Thyroid gland (tissue), 4 donors: ENCODE measurements around the gene SPA17. TPM values are rescaled to one million over a fixed set of nuclear protein-coding genes. Genes with fewer than 3 reads are reported as not detected.

Experiments used
- DNase-seq, 2 donors: peaks; one replicate each; pipeline ENCODE4 v3.0.0-alpha.2; 2019
- H3K27ac ChIP-seq, 3 donors: fragments of 200-600 bp; sonication (generic); 1 replicate in 2 of 3; 2 replicates in 1 of 3; pipeline ENCODE4 v1.5.1; 2016 to 2019; ENCODE audit warnings: mild to moderate bottlenecking in 1 of 3, moderate library complexity in 1 of 3
- H3K27me3 ChIP-seq: fragments of 200-600 bp; sonication (generic); one replicate; pipeline ENCODE4 v1.5.1; 2019
- H3K36me3 ChIP-seq, 2 donors: fragments of 200-600 bp; sonication (generic); one replicate each; pipeline ENCODE4 v1.5.1; 2016 to 2019
- H3K4me1 ChIP-seq, 2 donors: fragments of 200-600 bp; sonication (generic); one replicate each; pipeline ENCODE4 v1.5.1; 2017 to 2019
- H3K4me3 ChIP-seq, 3 donors: fragments of 200-600 bp; sonication (generic); replicated peaks in 1 of 3; 1 replicate in 2 of 3; 2 replicates in 1 of 3; pipeline ENCODE4 v1.5.1; 2016; ENCODE audit warnings: mild to moderate bottlenecking in 1 of 3
- H3K9me3 ChIP-seq: fragments of 200-600 bp; sonication (generic); one replicate; pipeline ENCODE4 v1.5.1; 2017
- CTCF ChIP-seq, 6 experiments: fragments of 200-600 bp in 3 of 6; fragments of 450-650 bp in 3 of 6; sonication (generic) in 3 of 6; IDR thresholded peaks; one replicate each; pipeline ENCODE4 v1.5.1; 2016 to 2019; ENCODE audit warnings: antibody characterized with exemption in 6 of 6, mild to moderate bottlenecking in 2 of 6, inconsistent platforms in 1 of 6, moderate library complexity in 1 of 6
- POLR2A ChIP-seq, 2 donors: fragments of 450-650 bp; IDR thresholded peaks; one replicate each; pipeline ENCODE4 v1.6.1; 2017; ENCODE audit warnings: antibody characterized with exemption in 2 of 2, mild to moderate bottlenecking in 2 of 2, moderate library complexity in 1 of 2
- WGBS, 2 donors: methylation state at CpG; one replicate each; pipeline ENCODE4 v1.1.5; 2017; 5-methylcytosine and 5-hydroxymethylcytosine counted together
- intact Hi-C: fragments of 100-400 bp; cut with DNase I; formaldehyde crosslinking; loops from one replicate; pipeline ENCODE4 v1.15.1; 2023
- total RNA-seq, 4 donors: library from RNA; depleted of rRNA; stranded (reverse); fragments of >200 nt; gene quantifications; one replicate each; pipeline ENCODE4 v1.2.3, GENCODE V29; 2016

Gene SPA17
- total RNA-seq, 4 donors from 2014 or later = 13.8 to 25.2 (median 23.6) TPM

GRCh38 chr11:124717421-124717785, 43.7 kb downstream of the SPA17 start:
- H3K36me3 ChIP-seq = no peaks in the 10 kb centered on the region
- H3K4me3 ChIP-seq = peak overlapping the region in 1 of 3 donors; percentile 11
- no peak for TF ChIP-seq CTCF (IDR thresholded peaks at IDR 0.05)
- no peak for TF ChIP-seq POLR2A (IDR thresholded peaks at IDR 0.05)
- no peak overlapping the region for H3K27ac ChIP-seq
- WGBS, 2 donors = 68 to 73% methylated on average over 7 of the region's 7 CpGs
- no peak for DNase-seq
- H3K4me1 ChIP-seq = peaks cover 5% of the 10 kb centered on the region in 2 donors
- intact Hi-C loops = no loop called here
- H3K9me3 ChIP-seq = no peaks in the 10 kb centered on the region
- H3K27me3 ChIP-seq = no peaks in the 10 kb centered on the region

GRCh38 chr11:124717786-124718651, 44.3 kb downstream of the SPA17 start:
- Histone ChIP-seq H3K27me3 (no peaks in the 10 kb centered on the region), H3K4me3 (peak overlapping the region in 1 of 3 donors; percentile 11), H3K27ac (no peak overlapping the region), H3K4me1 (peaks cover 5% of the 10 kb centered on the region in 2 donors), H3K36me3 (no peaks in the 10 kb centered on the region), H3K9me3 (no peaks in the 10 kb centered on the region)
- WGBS, 2 donors = 1 to 3% methylated on average over 18 to 36 of the region's 45 CpGs
- no peak for TF ChIP-seq CTCF (IDR thresholded peaks at IDR 0.05)
- TF ChIP-seq POLR2A (IDR thresholded peaks at IDR 0.05) = no peak
- intact Hi-C loops = no loop called here
- DNase-seq = peak; percentile 26 to 29

GRCh38 chr11:124718801-124719200, 45.1 kb downstream of the SPA17 start:
- Histone ChIP-seq H3K36me3 (no peaks in the 10 kb centered on the region), H3K4me3 (no peak overlapping the region), H3K27me3 (no peaks in the 10 kb centered on the region), H3K27ac (no peak overlapping the region), H3K4me1 (peaks cover 5% of the 10 kb centered on the region in 2 donors), H3K9me3 (no peaks in the 10 kb centered on the region)
- no peak for DNase-seq
- TF ChIP-seq CTCF (IDR thresholded peaks at IDR 0.05) (no peak), POLR2A (IDR thresholded peaks at IDR 0.05) (no peak)
- WGBS, 2 donors = 56 to 61% methylated on average over 12 to 14 of the region's 14 CpGs
- intact Hi-C loops = no loop called here

- Histone ChIP-seq H3K4me3 (no peak overlapping the region), H3K9me3 (no peaks in the 10 kb centered on the region), H3K27ac (no peak overlapping the region), H3K4me1 (peaks cover 5% of the 10 kb centered on the region in 2 donors), H3K27me3 (no peaks in the 10 kb centered on the region), H3K36me3 (no peaks in the 10 kb centered on the region)
- intact Hi-C loops = no loop called here
- TF ChIP-seq POLR2A (IDR thresholded peaks at IDR 0.05) (no peak), CTCF (IDR thresholded peaks at IDR 0.05) (no peak)
- no peak for DNase-seq
- 62 to 65% methylated on average over 2 of the region's 2 CpGs for WGBS, 2 donors
Measured at GRCh38 chr11:124719534-124719933, 45.8 kb downstream of the SPA17 start.

- intact Hi-C loops = no loop called here
- H3K27ac ChIP-seq = no peak overlapping the region
- no peak for TF ChIP-seq CTCF (IDR thresholded peaks at IDR 0.05)
- no peak for TF ChIP-seq POLR2A (IDR thresholded peaks at IDR 0.05)
- peaks cover 5% of the 10 kb centered on the region in 2 donors for H3K4me1 ChIP-seq
- H3K36me3 ChIP-seq = no peaks in the 10 kb centered on the region
- H3K4me3 ChIP-seq = no peak overlapping the region
- DNase-seq = no peak
- no peaks in the 10 kb centered on the region for H3K9me3 ChIP-seq
- H3K27me3 ChIP-seq = no peaks in the 10 kb centered on the region
- 63 to 78% methylated on average over 6 of the region's 6 CpGs for WGBS, 2 donors
Measured at GRCh38 chr11:124722176-124722575, 48.5 kb downstream of the SPA17 start.
